Neuronal stem cell (in vitro differentiated cells): ENCODE measurements around the gene NME7.

Experiments used
- DNase-seq: peaks from one replicate; pipeline ENCODE4 v3.0.0-alpha.2; 2013; ENCODE audit warnings: low spot score
- H2AFZ ChIP-seq: one replicate; pipeline ENCODE4 v1.6.1; 2013; ENCODE audit warnings: mild to moderate bottlenecking, low read length, inconsistent platforms
- H2AK5ac ChIP-seq: 2 replicates; pipeline ENCODE4 v1.6.1; 2013; ENCODE audit warnings: low read depth, mild to moderate bottlenecking, inconsistent platforms, low read length, moderate library complexity, mixed read lengths
- H2BK120ac ChIP-seq: 2 replicates; pipeline ENCODE4 v1.6.1; 2013; ENCODE audit warnings: low read depth, mild to moderate bottlenecking, inconsistent platforms, low read length, moderate library complexity, mixed read lengths
- H2BK12ac ChIP-seq: one replicate; pipeline ENCODE4 v1.6.1; 2013; ENCODE audit warnings: low read length, inconsistent platforms
- H2BK15ac ChIP-seq: 2 replicates; pipeline ENCODE4 v1.6.1; 2013; ENCODE audit warnings: mild to moderate bottlenecking, low read length, inconsistent platforms, mixed read lengths
- H2BK5ac ChIP-seq: one replicate; pipeline ENCODE4 v1.6.1; 2013; ENCODE audit warnings: inconsistent platforms, mild to moderate bottlenecking, low read length, moderate library complexity
- H3K14ac ChIP-seq: one replicate; pipeline ENCODE4 v1.6.1; 2013; ENCODE audit warnings: low read length, inconsistent platforms
- H3K18ac ChIP-seq: 2 replicates; pipeline ENCODE4 v1.6.1; 2013; ENCODE audit warnings: low read length, inconsistent platforms
- H3K23ac ChIP-seq: 2 replicates; pipeline ENCODE4 v1.6.1; 2013; ENCODE audit warnings: low read depth, mild to moderate bottlenecking, mixed read lengths, low read length, inconsistent platforms; ENCODE audit not compliant: poor library complexity
- H3K27ac ChIP-seq: replicated peaks from 3 replicates; pipeline ENCODE4 v1.5.1; 2013; ENCODE audit warnings: low read length, inconsistent platforms
- H3K27me3 ChIP-seq, 3 experiments: 2 replicates each; pipeline ENCODE4 v1.6.1; 2013; ENCODE audit warnings: low read length in 3 of 3, mild to moderate bottlenecking in 2 of 3, inconsistent platforms in 1 of 3, low read depth in 1 of 3, mixed read lengths in 1 of 3, moderate library complexity in 1 of 3; ENCODE audit not compliant: control insufficient read depth in 3 of 3, insufficient read depth in 3 of 3
- H3K36me3 ChIP-seq, 2 donors: replicated peaks in 1 of 2; 2 replicates each; pipeline ENCODE4 v1.6.1; 2013; ENCODE audit warnings: low read length in 2 of 2; ENCODE audit not compliant: control insufficient read depth in 2 of 2, insufficient read depth in 2 of 2
- H3K4ac ChIP-seq: 2 replicates; pipeline ENCODE4 v1.6.1; 2013; ENCODE audit warnings: inconsistent platforms, mild to moderate bottlenecking, low read length, moderate library complexity
- H3K4me1 ChIP-seq, 2 donors: 1 replicate in 1 of 2; 2 replicates in 1 of 2; pipeline ENCODE4 v1.6.1; 2013; ENCODE audit warnings: low read length in 2 of 2, low read depth in 1 of 2; ENCODE audit not compliant: control insufficient read depth in 2 of 2, insufficient read depth in 1 of 2
- H3K4me2 ChIP-seq: one replicate; pipeline ENCODE4 v1.6.1; 2013; ENCODE audit warnings: mild to moderate bottlenecking, low read length, inconsistent platforms; ENCODE audit not compliant: insufficient read depth, poor library complexity, severe bottlenecking
- H3K4me3 ChIP-seq, 2 donors: 2 replicates each; pipeline ENCODE4 v1.5.1; 2013; ENCODE audit warnings: low read length in 2 of 2, mild to moderate bottlenecking in 2 of 2, inconsistent platforms in 1 of 2, moderate library complexity in 1 of 2
- H3K79me1 ChIP-seq: one replicate; pipeline ENCODE4 v1.6.1; 2013; ENCODE audit warnings: low read depth, mild to moderate bottlenecking, inconsistent platforms, low read length, moderate library complexity
- H3K9ac ChIP-seq: one replicate; pipeline ENCODE4 v1.6.1; 2013; ENCODE audit warnings: mild to moderate bottlenecking, low read depth, low read length, inconsistent platforms; ENCODE audit not compliant: poor library complexity
- H3K9me3 ChIP-seq, 2 donors: replicated peaks in 1 of 2; 2 replicates each; pipeline versions ENCODE3 to v1.6.1; 2013; ENCODE audit warnings: low read length in 2 of 2, mild to moderate bottlenecking in 2 of 2, inconsistent platforms in 1 of 2, low read depth in 1 of 2, mixed read lengths in 1 of 2, moderate library complexity in 1 of 2; ENCODE audit not compliant: control insufficient read depth in 2 of 2, insufficient read depth in 1 of 2
- H4K8ac ChIP-seq: one replicate; pipeline ENCODE4 v1.6.1; 2013; ENCODE audit warnings: low read depth, mild to moderate bottlenecking, inconsistent platforms, low read length, moderate library complexity
- H4K91ac ChIP-seq: one replicate; pipeline ENCODE4 v1.6.1; 2013; ENCODE audit warnings: low read length, low read depth, mild to moderate bottlenecking, inconsistent platforms; ENCODE audit not compliant: poor library complexity
- WGBS, 2 donors: extraction: QIAGEN DNeasy Blood & Tissue Kit; methylation state at CpG; one replicate each; pipeline ENCODE4 v1.1.7; 2013; ENCODE audit warnings: missing lambda C conversion rate in 2 of 2, mixed read lengths in 1 of 2; ENCODE audit not compliant: insufficient read length in 2 of 2, insufficient replicate concordance in 1 of 2; ENCODE audit errors: extremely low coverage in 2 of 2; 5-methylcytosine and 5-hydroxymethylcytosine counted together

Gene NME7

GRCh38 chr1:169325117-169325516, 42.5 kb downstream of the NME7 start:
- Histone ChIP-seq H3K27ac (no peak overlapping the region), H3K27me3 (no peaks in the 10 kb centered on the region), H3K4ac (no peak overlapping the region), H3K4me3 (no peak overlapping the region), H3K4me2 (no peak overlapping the region), H4K8ac (no peak overlapping the region), H3K18ac (no peak overlapping the region), H3K14ac (no peak overlapping the region), H2BK5ac (no peak overlapping the region), H2BK12ac (no peak overlapping the region), H3K23ac (no peak overlapping the region), H3K4me1 (peaks cover 0 to 2% of the 10 kb centered on the region in 2 donors), H4K91ac (no peak overlapping the region), H3K79me1 (peaks cover 1% of the 10 kb centered on the region), H2AFZ (no peak overlapping the region), H3K9me3 (no peaks in the 10 kb centered on the region), H2BK120ac (no peak overlapping the region), H3K36me3 (no peaks in the 10 kb centered on the region), H2BK15ac (no peak overlapping the region), H2AK5ac (no peak overlapping the region), H3K9ac (no peak overlapping the region)
- WGBS, 2 donors = no CpG with 5 or more reads among the region's 1 CpG
- DNase-seq = no peak

- Histone ChIP-seq H3K79me1 (no peaks in the 10 kb centered on the region), H3K4me2 (no peak overlapping the region), H3K27ac (no peak overlapping the region), H3K23ac (no peak overlapping the region), H2BK120ac (no peak overlapping the region), H4K91ac (no peak overlapping the region), H3K4me3 (no peak overlapping the region), H3K27me3 (no peaks in the 10 kb centered on the region), H2AK5ac (no peak overlapping the region), H3K18ac (no peak overlapping the region), H2AFZ (no peak overlapping the region), H3K4me1 (peaks cover 0 to 2% of the 10 kb centered on the region in 2 donors), H3K4ac (no peak overlapping the region), H3K9me3 (no peaks in the 10 kb centered on the region), H3K36me3 (no peaks in the 10 kb centered on the region), H2BK15ac (no peak overlapping the region), H2BK5ac (no peak overlapping the region), H3K14ac (no peak overlapping the region), H3K9ac (no peak overlapping the region), H4K8ac (no peak overlapping the region), H2BK12ac (no peak overlapping the region)
- WGBS, 2 donors = no CpG with 5 or more reads among the region's 3 CpGs
- DNase-seq = no peak
Measured at GRCh38 chr1:169322138-169322537, 45.5 kb downstream of the NME7 start.

- H3K18ac ChIP-seq = no peak overlapping the region
- WGBS, 2 donors = no CpG with 5 or more reads among the region's 1 CpG
- no peaks in the 10 kb centered on the region for H3K27me3 ChIP-seq
- H3K79me1 ChIP-seq = no peaks in the 10 kb centered on the region
- H2AFZ ChIP-seq = no peak overlapping the region
- no peak overlapping the region for H3K14ac ChIP-seq
- H2BK120ac ChIP-seq = no peak overlapping the region
- no peak overlapping the region for H3K27ac ChIP-seq
- no peak overlapping the region for H3K9ac ChIP-seq
- no peak overlapping the region for H3K4me2 ChIP-seq
- no peaks in the 10 kb centered on the region for H3K9me3 ChIP-seq
- H2BK12ac ChIP-seq = no peak overlapping the region
- H3K4ac ChIP-seq = no peak overlapping the region
- DNase-seq = no peak
- H2BK5ac ChIP-seq = no peak overlapping the region
- H3K36me3 ChIP-seq = no peaks in the 10 kb centered on the region
- no peak overlapping the region for H3K23ac ChIP-seq
- H2BK15ac ChIP-seq = no peak overlapping the region
- H3K4me3 ChIP-seq = no peak overlapping the region
- no peak overlapping the region for H4K8ac ChIP-seq
- H2AK5ac ChIP-seq = no peak overlapping the region
- peaks cover 0 to 2% of the 10 kb centered on the region in 2 donors for H3K4me1 ChIP-seq
- no peak overlapping the region for H4K91ac ChIP-seq
Measured at GRCh38 chr1:169321539-169321938, 46.1 kb downstream of the NME7 start.

GRCh38 chr1:169318536-169319244, 48.9 kb downstream of the NME7 start:
- no peak overlapping the region for H4K8ac ChIP-seq
- no peaks in the 10 kb centered on the region for H3K9me3 ChIP-seq
- no peaks in the 10 kb centered on the region for H3K4me1 ChIP-seq
- no peak overlapping the region for H4K91ac ChIP-seq
- no peak overlapping the region for H3K9ac ChIP-seq
- H2BK15ac ChIP-seq = no peak overlapping the region
- H3K36me3 ChIP-seq = no peaks in the 10 kb centered on the region
- H3K4ac ChIP-seq = no peak overlapping the region
- WGBS, 2 donors = no CpG with 5 or more reads among the region's 3 CpGs
- no peak overlapping the region for H3K27ac ChIP-seq
- H3K23ac ChIP-seq = no peak overlapping the region
- no peaks in the 10 kb centered on the region for H3K27me3 ChIP-seq
- H3K79me1 ChIP-seq = no peaks in the 10 kb centered on the region
- no peak overlapping the region for H3K18ac ChIP-seq
- H2AK5ac ChIP-seq = no peak overlapping the region
- H3K4me2 ChIP-seq = no peak overlapping the region
- H3K4me3 ChIP-seq = no peak overlapping the region
- DNase-seq = no peak
- no peak overlapping the region for H3K14ac ChIP-seq
- no peak overlapping the region for H2AFZ ChIP-seq
- no peak overlapping the region for H2BK120ac ChIP-seq
- no peak overlapping the region for H2BK12ac ChIP-seq
- H2BK5ac ChIP-seq = no peak overlapping the region
